Brain microvascular endothelial cell (primary cell): ENCODE measurements around the gene PRKCB.
"Not testable (repeated sequence)": the region's sequence is repeated elsewhere in the genome, so short reads cannot be mapped to it uniquely, and the experiment has no call there.

Experiments used
- DNase-seq: peaks from one replicate; pipeline ENCODE4 v3.0.0-alpha.2; 2020
- H3K27ac ChIP-seq: fragments of 250-450 bp; sonication (Bioruptor Pico); 2 replicates; pipeline ENCODE4 v1.5.1; 2020; ENCODE audit warnings: mild to moderate bottlenecking, moderate library complexity
- H3K27me3 ChIP-seq: fragments of 250-450 bp; sonication (Bioruptor Pico); replicated peaks from 2 replicates; pipeline ENCODE4 v1.5.1; 2020; ENCODE audit warnings: mild to moderate bottlenecking
- H3K36me3 ChIP-seq: fragments of 250-450 bp; sonication (Bioruptor Pico); replicated peaks from 2 replicates; pipeline ENCODE4 v1.5.1; 2020; ENCODE audit warnings: mild to moderate bottlenecking
- H3K4me3 ChIP-seq: 2 replicates; pipeline ENCODE4 v1.5.1; 2011; ENCODE audit warnings: low read depth, mild to moderate bottlenecking, control low read depth, low read length, moderate library complexity
- CTCF ChIP-seq: IDR thresholded peaks from 2 replicates; pipeline ENCODE4 v1.5.1; 2011; ENCODE audit warnings: low read depth, mild to moderate bottlenecking, moderate library complexity, low read length, control low read depth, inconsistent platforms; ENCODE audit errors: missing control alignments
- in situ Hi-C: cut with HindIII; loops from 2 replicates; pipeline ENCODE4 v1.10.0; 2017; ENCODE audit warnings: low sequenced_read_pairs, low pct_ligation_motif_present

The PRKCB gene

DNA sequence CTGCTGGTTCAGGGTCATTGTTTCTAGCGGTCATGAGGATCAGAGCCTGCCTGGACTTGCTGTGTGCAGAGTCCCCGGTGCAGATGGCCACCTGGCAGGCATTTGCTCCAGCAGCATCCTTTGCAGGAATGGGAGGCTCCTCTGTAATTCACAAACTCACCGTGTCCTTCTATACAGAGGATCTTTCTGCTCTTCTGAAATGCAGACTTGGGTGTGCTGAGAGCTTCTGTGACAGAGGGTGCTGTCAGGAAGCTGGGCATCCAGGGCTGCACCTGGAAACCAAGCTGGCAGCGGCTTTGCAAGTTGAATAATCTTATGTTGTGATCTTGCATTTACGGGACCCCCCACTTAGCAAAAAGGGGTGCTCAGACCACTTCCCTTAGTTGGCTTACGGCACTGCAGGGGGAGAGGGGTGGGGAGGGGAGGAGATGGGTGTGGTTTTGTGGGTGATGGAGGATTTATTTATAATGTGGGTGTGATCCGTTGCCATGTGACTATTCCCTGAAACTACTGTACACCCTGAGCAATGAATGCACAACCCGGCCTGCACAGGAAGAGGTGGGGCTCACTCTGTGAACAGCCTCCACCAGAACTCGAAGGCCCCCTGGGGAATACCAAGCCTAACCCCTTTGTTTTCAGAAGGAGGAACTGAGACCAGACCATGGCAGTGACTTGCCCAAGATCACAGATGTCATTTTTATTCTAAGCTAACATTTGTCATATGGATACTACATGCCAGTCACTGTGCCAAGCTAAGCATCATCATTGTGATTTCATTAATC is 178.3 kb downstream of the PRKCB start:
- no peaks in the 10 kb centered on the region for H3K36me3 ChIP-seq
- H3K4me3 ChIP-seq: no peak overlapping the region
- in situ Hi-C loops: no loop called here
- no peak overlapping the region for H3K27ac ChIP-seq
- no peaks in the 10 kb centered on the region for H3K27me3 ChIP-seq
- TF ChIP-seq CTCF: no peak
- DNase-seq: no peak

- DNase-seq, H3K27me3 ChIP-seq, H3K4me3 ChIP-seq, H3K36me3 ChIP-seq, in situ Hi-C loops, H3K27ac ChIP-seq: not testable (repeated sequence)
These were observed 179.2 kb downstream of the PRKCB start for GRCh38 chr16:24014955-24015354.

- Histone ChIP-seq H3K27ac (no peak overlapping the region), H3K4me3 (no peak overlapping the region), H3K36me3 (no peaks in the 10 kb centered on the region), H3K27me3 (no peaks in the 10 kb centered on the region)
- TF ChIP-seq CTCF: no peak
- in situ Hi-C loops: no loop called here
- DNase-seq: no peak
These were observed 180.1 kb downstream of the PRKCB start for GRCh38 chr16:24015923-24016322.

GRCh38 chr16:24018485-24018884 is 182.7 kb downstream of the PRKCB start:
- H3K27me3 ChIP-seq: no peaks in the 10 kb centered on the region
- DNase-seq: no peak
- in situ Hi-C loops: no loop called here

DNA sequence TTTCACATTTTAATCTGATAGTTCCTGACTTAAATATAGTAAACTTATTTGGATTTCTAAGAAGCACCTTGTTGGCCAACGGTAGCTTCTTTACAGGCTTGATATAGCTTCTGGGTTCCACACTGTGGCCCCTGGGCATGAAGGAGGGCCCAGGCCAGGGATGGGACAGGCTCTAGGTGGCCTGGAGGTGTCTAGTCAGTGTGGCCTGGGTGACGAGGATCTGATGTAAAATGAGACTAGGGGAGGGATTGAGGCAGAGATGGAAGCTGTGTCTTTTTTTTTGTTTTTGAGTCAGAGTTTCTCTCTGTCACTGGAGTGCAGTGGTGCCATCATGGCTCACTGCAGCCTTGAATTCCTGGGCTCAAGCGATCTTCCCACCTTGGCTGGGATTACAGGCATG is 187.0 kb downstream of the PRKCB start:
- no peak for TF ChIP-seq CTCF
- Histone ChIP-seq H3K27me3 (no peaks in the 10 kb centered on the region), H3K27ac (no peak overlapping the region), H3K4me3 (no peak overlapping the region), H3K36me3 (no peaks in the 10 kb centered on the region)
- DNase-seq: no peak
- in situ Hi-C loops: no loop called here

More at GRCh38 chr16:24018485-24018884, 182.7 kb downstream of the PRKCB start:
- TF ChIP-seq CTCF: no peak
- Histone ChIP-seq H3K36me3 (no peaks in the 10 kb centered on the region), H3K27ac (no peak overlapping the region), H3K4me3 (no peak overlapping the region)

DNA sequence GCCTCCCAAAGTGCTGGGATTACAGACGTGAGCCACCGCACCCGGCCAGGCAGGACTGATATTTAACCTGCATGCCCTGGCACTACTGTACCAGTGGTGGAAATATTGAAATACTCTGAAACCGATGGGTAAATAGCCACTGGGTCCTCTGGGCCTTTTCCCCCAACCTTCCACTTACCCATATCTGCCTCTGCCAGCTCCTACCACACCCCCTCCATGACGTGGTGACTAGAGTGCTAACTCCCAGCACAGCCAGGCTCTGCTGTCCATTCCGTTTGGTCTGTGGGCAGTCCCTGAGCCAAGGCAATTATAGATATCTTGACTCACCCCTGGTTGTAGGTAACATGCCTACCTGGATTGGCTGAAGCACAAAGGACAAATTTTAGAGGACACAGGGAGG is 187.8 kb downstream of the PRKCB start:
- TF ChIP-seq CTCF: no peak
- Histone ChIP-seq H3K36me3 (no peaks in the 10 kb centered on the region), H3K27me3 (no peaks in the 10 kb centered on the region), H3K27ac (no peak overlapping the region), H3K4me3 (no peak overlapping the region)
- DNase-seq: no peak
- in situ Hi-C loops: no loop called here
